Sciatic nerve (tissue), 2 donors: Measurements from ENCODE around the gene DAZL. TPM values are rescaled to one million over a fixed set of nuclear protein-coding genes. Genes with fewer than 3 reads are reported as not detected.
A peak's percentile ranks its signal among the peaks of the same experiment; 100 is the strongest.

Experiments used
- ATAC-seq: fragments of 200-7000 bp; cut with Tn5 transposase; one replicate; pipeline ENCODE4 v1.9.1; 2020; ENCODE audit warnings: mild to moderate bottlenecking, moderate library complexity
- DNase-seq: peaks from one replicate; pipeline ENCODE4 v3.0.0-alpha.2; 2020; ENCODE audit warnings: low spot score
- intact Hi-C: fragments of 100-400 bp; cut with DNase I; formaldehyde crosslinking; loops from one replicate; pipeline ENCODE4 v1.14.2; 2022
- total RNA-seq: library from RNA; stranded (reverse); fragmentation: NEBNext Ultra II Directional; extraction: Animal tissue kit (Norgen Biotek cat#: 25700); gene quantifications from one replicate; pipeline ENCODE4 v1.2.1, GENCODE V29; 2021
- donor health status: DM: no; HTN: no; CAD: no.
- donor health status: DM: no; HTN: no; CAD: no.

DAZL gene
- total RNA-seq, 1 donor from 2014 or later, result not detected

DNA sequence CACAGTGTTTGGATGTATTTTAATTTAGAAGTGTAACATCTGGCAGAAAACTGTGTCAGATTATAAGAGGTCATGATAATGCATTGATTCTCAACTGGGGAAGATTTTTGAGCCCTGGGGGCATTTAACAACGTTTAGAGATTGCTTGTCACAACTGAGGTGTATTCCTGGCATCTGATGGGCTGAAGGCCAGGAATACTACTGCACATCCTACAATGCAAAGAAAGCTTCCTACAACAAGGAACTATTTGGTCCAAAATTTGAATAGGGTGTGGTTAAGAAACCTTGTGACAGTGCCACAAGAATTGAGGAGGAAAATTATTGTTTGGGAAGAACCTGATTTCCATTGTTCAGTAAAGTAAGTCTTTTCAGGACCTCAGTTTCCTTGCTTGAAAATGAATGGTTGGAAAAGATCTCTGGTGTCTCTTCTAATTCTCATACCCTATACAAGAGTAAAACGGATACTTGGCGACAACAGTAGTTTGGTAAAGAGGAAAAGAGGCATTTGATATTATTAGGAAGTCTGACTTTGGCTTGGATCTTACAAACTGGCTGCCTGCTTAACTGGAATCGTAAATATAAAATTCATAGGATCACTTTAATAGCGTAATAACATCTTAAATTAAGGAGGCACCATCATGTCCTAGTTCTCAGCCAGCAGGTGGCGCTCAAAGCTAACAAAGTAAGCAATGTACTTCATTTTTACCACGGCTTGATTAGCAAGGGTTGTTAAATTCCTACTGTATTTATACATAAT lies 4.3 kb downstream of the DAZL start:
- peak; percentile 76 for ATAC-seq
- intact Hi-C loops, result no loop called here
- peak; percentile 93 for DNase-seq

GRCh38 chr3:16599694-16600093 lies 5.5 kb downstream of the DAZL start:
- ATAC-seq (no peak), DNase-seq (no peak)
- intact Hi-C loops, result no loop called here

- DNase-seq (no peak), ATAC-seq (no peak)
- intact Hi-C loops, result no loop called here
These were observed 8.7 kb downstream of the DAZL start for GRCh38 chr3:16596352-16597032.

DNA sequence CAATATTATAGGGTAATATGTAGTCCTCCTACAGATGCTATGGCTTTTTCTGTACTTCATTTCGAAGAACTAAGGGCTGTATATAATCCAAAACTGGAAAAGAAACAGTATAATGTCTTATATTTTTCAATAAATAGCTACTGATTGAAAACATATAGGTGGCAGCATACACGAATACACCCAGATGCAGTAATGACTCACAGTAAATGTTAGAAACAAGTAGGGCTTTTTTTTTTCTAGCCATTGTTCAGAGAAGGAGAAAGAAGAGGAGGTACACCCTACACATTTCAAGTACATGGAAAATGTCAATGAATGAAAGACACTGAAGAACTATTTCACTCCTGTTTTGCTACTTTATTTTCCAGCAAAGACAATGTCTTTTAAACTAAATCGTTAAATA lies 9.4 kb downstream of the DAZL start:
- no peak for DNase-seq
- intact Hi-C loops, result no loop called here
- no peak for ATAC-seq

- intact Hi-C loops, result no loop called here
- DNase-seq, result no peak
- no peak for ATAC-seq
These were observed 15.2 kb downstream of the DAZL start for GRCh38 chr3:16589867-16590624.

GRCh38 chr3:16589120-16589519 lies 16.1 kb downstream of the DAZL start:
- intact Hi-C loops, result no loop called here
- no peak for ATAC-seq
- no peak for DNase-seq

DNA sequence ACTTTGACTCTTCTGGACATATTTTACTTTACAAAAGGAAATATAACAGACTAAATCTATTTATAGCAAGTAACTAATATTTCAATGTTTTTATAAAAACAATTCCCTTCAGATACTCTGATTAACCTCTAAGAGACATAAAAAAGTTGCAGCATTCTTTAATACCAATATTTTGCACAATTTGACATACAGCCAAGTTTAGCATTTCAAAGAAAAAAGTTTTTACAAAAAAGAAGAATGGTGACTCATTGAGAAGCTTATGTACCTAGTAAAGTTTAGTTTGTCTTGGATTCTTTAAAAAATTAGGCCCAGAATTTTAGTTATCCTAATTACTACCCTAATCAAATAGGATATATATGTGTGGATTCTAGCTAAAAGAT lies 17.6 kb downstream of the DAZL start:
- ATAC-seq (no peak), DNase-seq (no peak)
- intact Hi-C loops, result no loop called here

DNA sequence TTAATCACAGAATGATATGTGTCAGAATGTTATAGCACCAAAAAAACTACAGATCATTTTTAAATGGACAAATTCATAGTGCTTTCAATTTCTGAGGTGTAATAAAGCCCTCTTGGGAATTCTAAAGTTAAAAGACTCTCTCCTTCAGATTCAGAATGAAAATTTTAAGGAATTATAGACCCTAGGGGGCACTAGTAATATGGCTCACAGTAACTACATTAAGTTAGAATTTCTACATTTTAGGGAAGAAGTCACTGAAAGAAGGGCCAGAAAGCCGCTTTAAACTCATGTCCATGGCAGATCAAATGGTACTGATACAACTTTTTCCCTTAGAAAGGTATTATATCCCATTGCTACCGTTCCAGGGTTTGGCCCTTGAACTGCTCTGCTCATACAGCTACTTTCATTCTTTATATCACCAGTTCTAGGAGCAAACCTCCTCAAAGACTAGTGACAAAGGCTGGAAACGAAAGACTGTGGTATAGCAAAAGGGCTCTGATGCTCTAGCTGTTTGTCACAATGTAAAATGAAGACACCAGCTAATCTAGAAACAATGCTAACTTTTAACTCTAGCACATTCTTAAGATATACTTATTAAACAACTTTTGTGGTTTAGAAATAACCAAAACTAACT lies 18.1 kb downstream of the DAZL start:
- DNase-seq, result no peak
- intact Hi-C loops, result no loop called here
- ATAC-seq, result no peak

- ATAC-seq (no peak), DNase-seq (no peak)
- intact Hi-C loops, result no loop called here
These were observed 20.3 kb downstream of the DAZL start for GRCh38 chr3:16584880-16585279.

GRCh38 chr3:16583551-16583950 lies 21.7 kb downstream of the DAZL start:
- no peak for ATAC-seq

DNA sequence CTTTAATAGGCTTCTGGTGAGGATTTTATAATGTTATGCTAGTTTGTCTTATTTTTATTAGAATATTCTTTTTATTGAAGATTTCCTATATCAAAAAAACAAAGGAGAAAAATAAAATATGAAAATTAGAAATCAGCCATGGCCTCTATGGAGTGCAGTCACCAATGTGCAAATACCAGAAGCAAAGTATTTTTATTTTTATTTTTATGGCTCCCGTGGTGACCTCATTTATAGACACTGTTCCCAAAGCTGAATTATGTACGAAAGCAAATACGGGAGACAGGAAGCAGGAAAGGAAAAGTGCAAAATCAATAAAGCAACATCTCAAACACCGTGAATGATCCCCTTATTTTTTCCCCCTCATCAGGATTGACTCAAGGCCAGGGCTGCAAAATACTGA lies 35.1 kb downstream of the DAZL start:
- no peak for DNase-seq
- intact Hi-C loops, result no loop called here
- no peak for ATAC-seq

More at GRCh38 chr3:16583551-16583950, 21.7 kb downstream of the DAZL start:
- DNase-seq, result no peak
- intact Hi-C loops, result no loop called here

DNA sequence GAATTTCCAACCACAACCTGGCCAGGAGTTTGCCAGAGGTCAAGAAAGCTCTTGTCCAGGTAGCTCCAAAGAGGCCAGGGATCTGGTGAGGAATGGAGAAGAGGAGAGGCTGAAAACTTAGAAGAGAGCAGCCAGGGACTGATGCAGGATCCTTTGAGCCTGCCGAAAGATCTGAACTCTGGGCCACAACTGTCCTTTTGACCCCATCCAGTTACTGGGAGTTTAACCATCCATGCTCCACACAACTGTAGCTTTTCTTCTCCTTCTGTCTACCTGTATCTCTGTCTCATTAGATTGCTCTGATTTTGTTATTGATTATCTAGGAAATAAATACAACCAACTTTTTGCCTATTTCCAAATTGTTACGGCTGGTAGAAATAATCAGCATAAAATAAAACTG lies 36.7 kb downstream of the DAZL start:
- intact Hi-C loops, result no loop called here
- DNase-seq, result no peak
- no peak for ATAC-seq

DNA sequence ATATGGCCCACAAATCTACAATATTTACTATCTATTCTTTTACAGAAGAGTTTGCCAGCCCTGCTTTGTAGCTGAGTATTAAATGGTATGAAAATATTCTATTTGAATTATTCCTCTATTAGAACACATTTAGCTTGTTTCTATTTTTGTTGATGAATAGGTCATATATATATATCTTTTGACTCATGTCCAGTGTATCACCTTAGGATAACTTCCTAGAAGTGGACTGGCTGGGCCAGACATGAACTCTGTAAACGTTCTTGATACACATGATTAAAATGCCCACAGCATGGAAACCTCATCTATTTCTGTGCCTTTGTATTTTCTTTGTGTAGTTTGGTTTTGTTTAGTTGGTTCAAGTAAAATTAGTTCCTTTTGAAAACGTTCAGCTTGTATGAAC lies 37.1 kb downstream of the DAZL start:
- DNase-seq (no peak), ATAC-seq (no peak)
- intact Hi-C loops, result no loop called here

DNA sequence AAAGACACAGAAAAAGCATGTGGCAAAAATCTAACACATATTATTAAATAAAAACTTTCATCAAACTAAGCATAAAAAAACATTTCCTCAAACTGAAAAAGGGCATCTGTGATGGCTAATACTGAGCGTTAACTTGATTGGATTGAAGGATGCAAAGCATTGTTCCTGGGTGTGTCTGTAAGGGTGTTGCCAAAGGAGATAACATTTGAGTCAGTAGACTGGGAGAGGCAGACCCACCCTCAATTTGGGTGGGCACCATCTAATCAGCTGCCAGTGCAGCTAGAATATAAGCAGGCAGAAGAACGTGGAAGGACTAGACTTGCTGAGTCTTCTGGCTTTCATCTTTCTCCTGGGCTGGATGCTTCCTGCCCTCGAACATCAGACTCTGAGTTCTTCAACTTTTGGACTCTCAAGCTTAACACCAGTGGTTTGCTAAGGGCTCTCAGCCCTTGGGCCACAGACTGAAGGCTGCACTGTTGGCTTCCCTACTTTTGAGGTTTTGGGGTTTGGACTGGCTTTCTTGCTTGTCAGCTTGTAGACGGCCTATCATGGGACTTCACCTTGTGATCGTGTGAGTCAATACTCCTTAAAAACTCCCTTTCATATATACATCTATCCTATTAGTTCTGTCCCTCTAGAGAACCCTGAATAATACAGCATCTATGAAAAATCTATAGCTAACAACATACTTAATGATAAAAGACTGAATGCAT lies 45.4 kb downstream of the DAZL start:
- intact Hi-C loops, result no loop called here
- no peak for DNase-seq
- no peak for ATAC-seq

DNA sequence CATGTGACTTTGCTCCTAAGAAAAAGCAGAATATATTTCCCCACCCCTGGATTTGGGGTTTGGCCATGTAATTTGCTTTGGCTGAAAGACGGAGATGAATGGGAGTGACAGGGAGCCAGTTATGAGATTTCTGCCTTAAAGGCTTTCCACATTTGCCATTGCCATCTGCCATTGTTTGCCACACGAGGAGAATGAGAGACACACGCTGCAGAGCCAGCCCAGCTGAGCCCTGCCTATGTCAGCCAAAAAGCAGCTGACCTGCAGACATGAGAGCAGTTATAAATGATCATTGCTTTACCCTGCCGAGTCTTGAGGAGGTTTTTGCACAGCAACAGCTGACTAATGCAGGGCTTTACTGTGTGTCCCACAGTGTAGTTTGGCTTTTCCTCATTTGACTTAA lies 51.1 kb downstream of the DAZL start:
- intact Hi-C loops, result loop anchor here (5.0 kb wide), 1 partner anchor 267 kb away; no protein-coding TSS in a partner anchor
- ATAC-seq (no peak), DNase-seq (no peak)

- ATAC-seq (no peak), DNase-seq (no peak)
- intact Hi-C loops, result loop anchor here (5.0 kb wide), 1 partner anchor 265 kb away; no protein-coding TSS in a partner anchor
These were observed 52.5 kb downstream of the DAZL start for GRCh38 chr3:16552757-16553156.

- ATAC-seq (peak; percentile 40), DNase-seq (no peak)
- intact Hi-C loops, result loop anchor here (5.0 kb wide), 1 partner anchor 264 kb away; no protein-coding TSS in a partner anchor
These were observed 53.8 kb downstream of the DAZL start for GRCh38 chr3:16551342-16551976.

GRCh38 chr3:16550676-16551341 lies 54.4 kb downstream of the DAZL start:
- intact Hi-C loops, result loop anchor here (5.0 kb wide), 1 partner anchor 264 kb away; no protein-coding TSS in a partner anchor
- peak; percentile 73 for DNase-seq
- ATAC-seq, result peak; percentile 92
